Type B pancreatic cell (in vitro differentiated cells): ENCODE data around the gene TGIF1. TPM values are rescaled to one million over a fixed set of nuclear protein-coding genes. Genes with fewer than 3 reads are reported as not detected.

Experiments used
- DNase-seq: peaks from one replicate; pipeline ENCODE4 v3.0.0; 2021; ENCODE audit warnings: mixed read lengths; ENCODE audit not compliant: unreplicated experiment; ENCODE audit errors: extremely low spot score
- H3K27ac Mint-ChIP-seq: 2 replicates; pipeline ENCODE4 v1.8.0; 2021; ENCODE audit warnings: mild to moderate bottlenecking, mixed read lengths
- H3K27me3 Mint-ChIP-seq: 2 replicates; pipeline ENCODE4 v1.8.0; 2021; ENCODE audit warnings: mixed read lengths
- H3K36me3 Mint-ChIP-seq: 2 replicates; pipeline ENCODE4 v1.8.0; 2021; ENCODE audit warnings: mixed read lengths
- H3K4me1 Mint-ChIP-seq: one replicate; pipeline ENCODE4 v1.8.0; 2021; ENCODE audit warnings: mixed read lengths; ENCODE audit not compliant: unreplicated experiment
- H3K4me3 Mint-ChIP-seq: 2 replicates; pipeline ENCODE4 v1.8.0; 2021; ENCODE audit warnings: mild to moderate bottlenecking, mixed read lengths
- H3K9me3 Mint-ChIP-seq: 2 replicates; pipeline ENCODE4 v1.8.0; 2021; ENCODE audit warnings: mixed read lengths
- total RNA-seq: library from RNA; stranded (reverse); gene quantifications from 2 replicates; pipeline ENCODE4 v1.2.1, GENCODE V29; 2021; ENCODE audit warnings: low replicate concordance
- TF ChIP-seq, protein P1 (sequence below): fragments of 200-600 bp; sonication (generic); conservative IDR thresholded peaks from 2 replicates; pipeline ENCODE4 v1.5.0; 2021; ENCODE audit warnings: antibody characterized with exemption, mild to moderate bottlenecking

The TGIF1 gene
- total RNA-seq, 1 donor from 2014 or later = 80.7 TPM

DNA sequence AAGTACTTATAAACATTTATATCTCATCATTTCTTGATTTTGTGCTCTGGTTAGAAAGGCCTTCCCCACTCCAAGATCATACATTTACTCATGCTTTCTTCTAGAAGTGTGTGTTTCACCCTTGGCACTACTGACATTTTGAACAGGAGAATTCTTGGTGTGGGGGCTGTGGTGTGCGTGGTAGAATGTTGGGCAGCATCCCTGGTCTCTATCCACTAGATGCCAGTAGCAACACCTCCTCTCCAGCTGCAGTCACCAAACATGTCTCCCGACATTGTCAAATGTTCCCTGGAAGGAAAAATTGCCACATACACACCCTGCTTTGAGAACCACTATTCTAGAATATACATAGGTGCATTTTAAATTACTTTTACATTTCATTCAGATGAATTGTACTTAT is 8.7 kb upstream of the TGIF1 start:
- Mint-ChIP-seq H3K4me3 (no peak overlapping the region), H3K4me1 (peaks cover under 1% of the 10 kb centered on the region), H3K36me3 (no peaks in the 10 kb centered on the region), H3K27me3 (no peaks in the 10 kb centered on the region), H3K9me3 (no peaks in the 10 kb centered on the region), H3K27ac (no peak overlapping the region)
- no peak for DNase-seq
- TF ChIP-seq, protein P1, sequence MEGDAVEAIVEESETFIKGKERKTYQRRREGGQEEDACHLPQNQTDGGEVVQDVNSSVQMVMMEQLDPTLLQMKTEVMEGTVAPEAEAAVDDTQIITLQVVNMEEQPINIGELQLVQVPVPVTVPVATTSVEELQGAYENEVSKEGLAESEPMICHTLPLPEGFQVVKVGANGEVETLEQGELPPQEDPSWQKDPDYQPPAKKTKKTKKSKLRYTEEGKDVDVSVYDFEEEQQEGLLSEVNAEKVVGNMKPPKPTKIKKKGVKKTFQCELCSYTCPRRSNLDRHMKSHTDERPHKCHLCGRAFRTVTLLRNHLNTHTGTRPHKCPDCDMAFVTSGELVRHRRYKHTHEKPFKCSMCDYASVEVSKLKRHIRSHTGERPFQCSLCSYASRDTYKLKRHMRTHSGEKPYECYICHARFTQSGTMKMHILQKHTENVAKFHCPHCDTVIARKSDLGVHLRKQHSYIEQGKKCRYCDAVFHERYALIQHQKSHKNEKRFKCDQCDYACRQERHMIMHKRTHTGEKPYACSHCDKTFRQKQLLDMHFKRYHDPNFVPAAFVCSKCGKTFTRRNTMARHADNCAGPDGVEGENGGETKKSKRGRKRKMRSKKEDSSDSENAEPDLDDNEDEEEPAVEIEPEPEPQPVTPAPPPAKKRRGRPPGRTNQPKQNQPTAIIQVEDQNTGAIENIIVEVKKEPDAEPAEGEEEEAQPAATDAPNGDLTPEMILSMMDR = peak; percentile 48

DNA sequence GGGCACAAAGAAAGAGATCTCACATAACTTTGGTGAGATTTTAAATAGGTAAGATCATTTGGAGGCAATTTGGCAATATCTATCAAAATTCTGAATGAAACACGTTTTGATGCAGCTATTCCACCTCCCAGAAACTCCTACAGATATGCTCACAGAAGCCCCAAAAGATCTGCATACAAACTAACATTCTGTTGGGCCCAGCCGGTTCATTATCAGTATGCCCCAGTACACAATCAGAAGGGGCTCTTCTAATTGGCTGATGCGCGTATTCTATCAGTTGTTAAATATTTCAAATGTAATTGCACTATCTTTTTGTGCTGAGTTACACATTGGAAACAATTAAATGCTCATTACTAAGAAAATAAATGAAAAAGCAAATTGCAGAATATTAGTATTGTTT is 7.1 kb upstream of the TGIF1 start:
- Mint-ChIP-seq H3K27me3 (no peaks in the 10 kb centered on the region), H3K4me1 (peaks cover 8% of the 10 kb centered on the region), H3K36me3 (no peaks in the 10 kb centered on the region), H3K9me3 (no peaks in the 10 kb centered on the region), H3K27ac (no peak overlapping the region), H3K4me3 (no peak overlapping the region)
- TF ChIP-seq, protein P1 = no peak
- DNase-seq = no peak

DNA sequence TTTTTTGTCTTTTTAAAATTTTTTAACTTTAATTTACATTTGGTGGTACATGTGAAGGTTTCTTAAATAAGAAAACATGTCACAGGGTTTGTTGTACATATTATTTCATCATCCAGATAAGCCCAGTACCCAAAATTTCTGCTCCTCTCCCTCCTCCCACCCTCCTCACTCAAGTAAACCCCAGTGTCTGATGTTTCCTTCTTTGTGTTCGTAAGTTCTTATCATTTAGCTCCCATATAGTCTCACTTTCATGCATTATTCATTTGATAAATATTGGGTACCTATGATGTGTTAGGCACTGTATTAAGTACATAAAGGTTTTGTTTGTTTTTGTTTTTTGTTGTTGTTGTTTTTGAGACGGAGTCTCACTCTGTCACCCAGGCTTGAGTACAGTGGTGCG is 5.7 kb upstream of the TGIF1 start:
- Mint-ChIP-seq H3K27me3 (no peaks in the 10 kb centered on the region), H3K4me3 (no peak overlapping the region), H3K36me3 (no peaks in the 10 kb centered on the region), H3K27ac (no peak overlapping the region), H3K4me1 (peaks cover 8% of the 10 kb centered on the region), H3K9me3 (no peaks in the 10 kb centered on the region)
- no peak for DNase-seq
- TF ChIP-seq, protein P1 = no peak

DNA sequence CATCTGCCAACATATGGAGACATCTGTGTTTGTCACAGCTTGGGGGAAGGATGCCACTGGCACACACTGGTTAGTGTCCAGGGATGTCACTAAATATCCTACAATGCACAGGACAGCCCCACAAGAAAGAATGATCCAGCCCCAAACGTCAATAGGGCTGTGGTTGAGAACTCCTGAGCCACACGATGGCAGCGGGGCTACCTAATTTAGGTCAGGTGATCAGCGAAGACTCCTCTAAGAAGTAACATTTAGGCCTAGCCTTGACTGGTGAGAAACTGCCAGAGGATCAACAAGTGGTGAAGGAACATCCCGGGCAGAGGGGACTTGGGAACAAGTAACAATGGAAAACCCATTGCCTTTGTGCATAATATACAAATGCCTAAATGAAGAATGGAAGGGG is 5.0 kb upstream of the TGIF1 start:
- peaks cover 8% of the 10 kb centered on the region for H3K4me1 Mint-ChIP-seq
- H3K9me3 Mint-ChIP-seq = no peaks in the 10 kb centered on the region
- no peaks in the 10 kb centered on the region for H3K27me3 Mint-ChIP-seq
- H3K36me3 Mint-ChIP-seq = no peaks in the 10 kb centered on the region
- peak overlapping the region; percentile 52 for H3K4me3 Mint-ChIP-seq
- peak overlapping the region; percentile 67 for H3K27ac Mint-ChIP-seq
- TF ChIP-seq, protein P1 = no peak
- DNase-seq = no peak

DNA sequence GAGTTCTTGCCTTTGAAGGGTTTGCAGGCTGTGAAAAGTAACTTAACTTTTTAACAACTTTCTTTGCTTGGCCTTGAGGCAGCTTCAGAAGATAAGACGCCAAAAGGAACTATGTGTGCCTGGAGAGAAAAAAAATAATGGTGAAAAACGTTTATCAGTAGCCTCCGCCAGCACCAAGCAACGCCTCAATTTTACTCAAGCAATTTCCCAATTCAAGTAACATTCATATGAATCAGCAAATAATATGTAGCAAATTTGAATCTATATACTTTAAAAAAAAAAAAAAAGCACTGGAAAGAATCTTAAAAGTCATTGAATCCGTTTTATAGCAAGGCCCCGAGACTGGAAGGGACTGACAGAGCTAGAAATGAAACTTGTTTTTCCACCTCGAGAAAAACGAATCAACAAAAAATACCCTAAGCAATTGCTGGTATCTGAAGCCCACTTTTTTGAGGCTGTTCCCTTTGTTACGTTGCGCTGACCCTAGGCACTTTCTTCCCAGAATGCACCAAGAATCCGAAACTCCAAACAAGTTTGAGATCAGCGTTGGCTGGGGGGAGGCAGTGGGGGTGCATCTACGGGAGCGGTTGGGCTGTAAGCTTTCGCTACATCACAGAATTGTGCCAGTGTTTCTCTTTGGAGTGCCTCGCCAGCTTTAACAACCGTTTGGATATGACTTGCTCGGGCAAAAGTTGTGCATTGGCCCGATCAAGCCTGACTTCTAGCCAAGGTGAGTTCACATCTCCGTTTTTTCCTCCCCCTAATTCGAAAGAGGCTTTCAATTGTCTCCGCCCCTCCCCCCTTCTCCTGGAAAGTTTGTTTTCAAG is 2.7 kb upstream of the TGIF1 start:
- H3K9me3 Mint-ChIP-seq = no peaks in the 10 kb centered on the region
- peaks cover 5% of the 10 kb centered on the region for H3K27me3 Mint-ChIP-seq
- TF ChIP-seq, protein P1 = no peak
- H3K27ac Mint-ChIP-seq = peak overlapping the region; percentile 99
- H3K4me1 Mint-ChIP-seq = peaks cover 8% of the 10 kb centered on the region
- peak overlapping the region; percentile 92 for H3K4me3 Mint-ChIP-seq
- peak; percentile 80 for DNase-seq
- H3K36me3 Mint-ChIP-seq = peaks cover 3% of the 10 kb centered on the region
